Subcutaneous abdominal adipose tissue (tissue), 5 donors: ENCODE results near the gene UBE2O.

Source experiments
- H3K27ac ChIP-seq: one replicate; pipeline ENCODE4 v1.7.0; 2013; ENCODE audit warnings: low read depth, mild to moderate bottlenecking, inconsistent platforms, low read length, moderate library complexity
- H3K27me3 ChIP-seq, 5 donors: one replicate each; pipeline ENCODE4 v1.7.0; 2013; ENCODE audit warnings: low read length in 5 of 5, inconsistent platforms in 1 of 5; ENCODE audit not compliant: control insufficient read depth in 5 of 5, insufficient read depth in 4 of 5
- H3K36me3 ChIP-seq, 5 donors: one replicate each; pipeline ENCODE4 v1.7.0; 2013; ENCODE audit warnings: low read length in 5 of 5; ENCODE audit not compliant: control insufficient read depth in 5 of 5, insufficient read depth in 5 of 5
- H3K4me1 ChIP-seq, 5 donors: one replicate each; pipeline ENCODE4 v1.7.0; 2013; ENCODE audit warnings: low read length in 5 of 5, mild to moderate bottlenecking in 3 of 5, moderate library complexity in 1 of 5; ENCODE audit not compliant: control insufficient read depth in 5 of 5, insufficient read depth in 5 of 5
- H3K4me3 ChIP-seq, 5 donors: one replicate each; pipeline ENCODE4 v1.7.0; 2013; ENCODE audit warnings: low read length in 5 of 5, low read depth in 1 of 5
- H3K9ac ChIP-seq, 5 donors: one replicate each; pipeline ENCODE4 v1.7.0; 2013; ENCODE audit warnings: low read length in 5 of 5, mild to moderate bottlenecking in 4 of 5, moderate library complexity in 3 of 5
- H3K9me3 ChIP-seq, 5 donors: one replicate each; pipeline ENCODE4 v1.7.0; 2013; ENCODE audit warnings: low read length in 5 of 5; ENCODE audit not compliant: control insufficient read depth in 5 of 5
- donor health status: healthy.
- donor health status: healthy.
- donor health status: healthy.
- donor health status: healthy.
- donor health status: healthy.

The UBE2O gene

GRCh38 chr17:76485569-76485968 is 32.6 kb upstream of the UBE2O start:
- no peaks in the 10 kb centered on the region for H3K9me3 ChIP-seq
- H3K36me3 ChIP-seq = peaks cover 0 to 8% (median 0%) of the 10 kb centered on the region in 5 donors
- no peak overlapping the region for H3K4me3 ChIP-seq
- no peak overlapping the region for H3K9ac ChIP-seq
- no peak overlapping the region for H3K27ac ChIP-seq
- H3K27me3 ChIP-seq = no peaks in the 10 kb centered on the region
- H3K4me1 ChIP-seq = peaks cover 0 to 42% (median 11%) of the 10 kb centered on the region in 5 donors

- peaks cover 0 to 11% (median 0%) of the 10 kb centered on the region in 5 donors for H3K36me3 ChIP-seq
- no peak overlapping the region for H3K4me3 ChIP-seq
- no peaks in the 10 kb centered on the region for H3K27me3 ChIP-seq
- H3K27ac ChIP-seq = no peak overlapping the region
- H3K9me3 ChIP-seq = no peaks in the 10 kb centered on the region
- H3K9ac ChIP-seq = no peak overlapping the region
- peaks cover 0 to 40% (median 9%) of the 10 kb centered on the region in 5 donors for H3K4me1 ChIP-seq
Measured at GRCh38 chr17:76484228-76484725, 31.3 kb upstream of the UBE2O start.

GRCh38 chr17:76481071-76481655 is 28.2 kb upstream of the UBE2O start:
- H3K27ac ChIP-seq = no peak overlapping the region

GRCh38 chr17:76480632-76481031 is 27.7 kb upstream of the UBE2O start:
- no peak overlapping the region for H3K27ac ChIP-seq
- no peaks in the 10 kb centered on the region for H3K27me3 ChIP-seq
- H3K9me3 ChIP-seq = no peaks in the 10 kb centered on the region
- H3K9ac ChIP-seq = peak overlapping the region in 1 of 5 donors; percentile 2
- peaks cover 0 to 35% (median 6%) of the 10 kb centered on the region in 5 donors for H3K4me1 ChIP-seq
- no peak overlapping the region for H3K4me3 ChIP-seq
- peaks cover 0 to 35% (median 11%) of the 10 kb centered on the region in 5 donors for H3K36me3 ChIP-seq

More at GRCh38 chr17:76481071-76481655, 28.2 kb upstream of the UBE2O start:
- H3K36me3 ChIP-seq = peaks cover 0 to 34% (median 11%) of the 10 kb centered on the region in 5 donors
- H3K9me3 ChIP-seq = no peaks in the 10 kb centered on the region
- H3K27me3 ChIP-seq = no peaks in the 10 kb centered on the region
- H3K9ac ChIP-seq = no peak overlapping the region
- no peak overlapping the region for H3K4me3 ChIP-seq
- H3K4me1 ChIP-seq = peaks cover 0 to 40% (median 9%) of the 10 kb centered on the region in 5 donors

- H3K27me3 ChIP-seq = no peaks in the 10 kb centered on the region
- H3K9ac ChIP-seq = no peak overlapping the region
- H3K4me3 ChIP-seq = no peak overlapping the region
- peaks cover 0 to 46% (median 14%) of the 10 kb centered on the region in 5 donors for H3K36me3 ChIP-seq
- no peak overlapping the region for H3K27ac ChIP-seq
- H3K4me1 ChIP-seq = peaks cover 0 to 27% (median 5%) of the 10 kb centered on the region in 5 donors
- no peaks in the 10 kb centered on the region for H3K9me3 ChIP-seq
Measured at GRCh38 chr17:76479515-76480060, 26.6 kb upstream of the UBE2O start.

- Histone ChIP-seq H3K9ac (no peak overlapping the region), H3K9me3 (no peaks in the 10 kb centered on the region), H3K27ac (no peak overlapping the region), H3K36me3 (peaks cover 0 to 52% (median 18%) of the 10 kb centered on the region in 5 donors), H3K27me3 (no peaks in the 10 kb centered on the region), H3K4me1 (peaks cover 0 to 23% (median 5%) of the 10 kb centered on the region in 5 donors), H3K4me3 (no peak overlapping the region)
Measured at GRCh38 chr17:76478730-76479514, 26.0 kb upstream of the UBE2O start.

- no peaks in the 10 kb centered on the region for H3K9me3 ChIP-seq
- H3K4me1 ChIP-seq = peaks cover 0 to 19% (median 5%) of the 10 kb centered on the region in 5 donors
- no peaks in the 10 kb centered on the region for H3K27me3 ChIP-seq
- H3K36me3 ChIP-seq = peaks cover 0 to 61% (median 27%) of the 10 kb centered on the region in 5 donors
- H3K27ac ChIP-seq = no peak overlapping the region
- H3K9ac ChIP-seq = no peak overlapping the region
- H3K4me3 ChIP-seq = no peak overlapping the region
Measured at GRCh38 chr17:76478097-76478496, 25.1 kb upstream of the UBE2O start.

- Histone ChIP-seq H3K9ac (no peak overlapping the region), H3K27ac (no peak overlapping the region), H3K4me3 (no peak overlapping the region), H3K4me1 (peaks cover 0 to 19% (median 5%) of the 10 kb centered on the region in 5 donors), H3K36me3 (peaks cover 0 to 66% (median 30%) of the 10 kb centered on the region in 5 donors), H3K27me3 (no peaks in the 10 kb centered on the region), H3K9me3 (no peaks in the 10 kb centered on the region)
Measured at GRCh38 chr17:76477576-76477975, 24.6 kb upstream of the UBE2O start.

GRCh38 chr17:76476736-76477135 is 23.8 kb upstream of the UBE2O start:
- H3K36me3 ChIP-seq = peaks cover 0 to 74% (median 36%) of the 10 kb centered on the region in 5 donors

GRCh38 chr17:76475302-76475701 is 22.4 kb upstream of the UBE2O start:
- Histone ChIP-seq H3K4me3 (no peak overlapping the region), H3K9ac (no peak overlapping the region), H3K9me3 (no peaks in the 10 kb centered on the region), H3K36me3 (peaks cover 0 to 82% (median 44%) of the 10 kb centered on the region in 5 donors), H3K27ac (no peak overlapping the region), H3K4me1 (peaks cover 0 to 9% (median 1%) of the 10 kb centered on the region in 5 donors), H3K27me3 (peaks cover 0 to 4% (median 0%) of the 10 kb centered on the region in 5 donors)

More at GRCh38 chr17:76476736-76477135, 23.8 kb upstream of the UBE2O start:
- Histone ChIP-seq H3K4me1 (peaks cover 0 to 19% (median 5%) of the 10 kb centered on the region in 5 donors), H3K9me3 (no peaks in the 10 kb centered on the region), H3K9ac (no peak overlapping the region), H3K4me3 (no peak overlapping the region), H3K27ac (no peak overlapping the region), H3K27me3 (peaks cover 0 to 4% (median 0%) of the 10 kb centered on the region in 5 donors)
